HG03060 (cell line): Measurements from ENCODE around the gene ITPRID1.

Experiments used
- ATAC-seq: cut with Tn5 transposase; IDR thresholded peaks from one replicate; pipeline ENCODE4 v1.9.1; 2021; ENCODE audit warnings: low read depth, moderate number of reproducible peaks; ENCODE audit not compliant: unreplicated experiment

The ITPRID1 gene

DNA sequence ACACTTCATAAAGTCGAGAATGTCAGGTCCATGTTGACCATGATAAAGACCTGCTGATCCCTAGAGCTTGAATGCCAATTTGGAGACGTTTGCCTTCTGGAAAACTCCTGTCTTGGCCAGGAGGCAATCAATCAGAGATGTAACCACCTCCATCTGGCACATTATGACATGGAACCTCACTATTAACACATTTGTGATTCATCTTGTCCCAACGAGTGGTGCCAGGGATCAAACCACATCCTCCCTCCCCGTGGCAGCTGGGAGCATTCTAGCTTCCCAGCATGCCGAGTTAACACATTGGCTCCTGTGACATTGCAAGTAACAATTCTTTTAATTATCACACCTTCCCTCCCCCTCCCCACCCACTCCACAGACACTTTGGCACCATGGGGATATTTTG, 89.2 kb downstream of the ITPRID1 start:
- ATAC-seq = no peak

DNA sequence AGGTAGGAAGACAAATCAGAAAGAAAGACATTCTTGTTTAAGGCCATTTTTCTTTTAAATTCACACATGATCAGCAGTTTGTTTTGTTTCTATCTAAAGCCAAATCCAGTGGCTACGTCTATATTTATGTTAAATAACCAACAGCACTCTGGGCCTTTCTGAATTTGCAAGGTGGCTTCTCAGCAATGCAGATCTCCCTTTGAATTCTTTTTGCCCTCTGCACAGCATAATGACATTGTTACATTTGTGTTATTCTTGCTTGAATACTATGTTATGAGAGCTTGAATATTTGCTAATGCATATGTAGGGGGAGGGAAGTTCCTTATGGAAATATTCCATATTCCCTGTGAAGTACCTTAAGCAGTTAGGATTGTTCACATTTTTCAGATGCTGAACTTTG, 99.7 kb downstream of the ITPRID1 start:
- no peak for ATAC-seq

DNA sequence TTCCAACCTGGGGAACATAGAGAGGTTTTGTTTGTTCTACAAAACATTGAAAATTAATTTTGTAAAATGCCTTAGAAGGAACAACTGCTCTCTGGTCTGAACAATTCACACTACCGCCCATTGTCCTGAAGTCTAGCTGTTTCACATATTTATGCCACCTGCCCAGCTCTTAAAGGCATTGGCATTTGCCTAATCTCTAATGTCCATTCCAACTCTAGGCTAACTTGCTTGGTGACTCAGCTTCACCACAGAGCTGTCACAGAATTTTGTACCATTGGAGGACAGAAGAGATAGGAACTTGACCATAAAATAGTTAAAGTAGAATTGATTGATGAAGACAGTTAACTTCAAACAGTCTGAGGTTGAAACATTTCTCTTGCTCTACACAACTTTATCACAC, 119.6 kb downstream of the ITPRID1 start:
- ATAC-seq = no peak

DNA sequence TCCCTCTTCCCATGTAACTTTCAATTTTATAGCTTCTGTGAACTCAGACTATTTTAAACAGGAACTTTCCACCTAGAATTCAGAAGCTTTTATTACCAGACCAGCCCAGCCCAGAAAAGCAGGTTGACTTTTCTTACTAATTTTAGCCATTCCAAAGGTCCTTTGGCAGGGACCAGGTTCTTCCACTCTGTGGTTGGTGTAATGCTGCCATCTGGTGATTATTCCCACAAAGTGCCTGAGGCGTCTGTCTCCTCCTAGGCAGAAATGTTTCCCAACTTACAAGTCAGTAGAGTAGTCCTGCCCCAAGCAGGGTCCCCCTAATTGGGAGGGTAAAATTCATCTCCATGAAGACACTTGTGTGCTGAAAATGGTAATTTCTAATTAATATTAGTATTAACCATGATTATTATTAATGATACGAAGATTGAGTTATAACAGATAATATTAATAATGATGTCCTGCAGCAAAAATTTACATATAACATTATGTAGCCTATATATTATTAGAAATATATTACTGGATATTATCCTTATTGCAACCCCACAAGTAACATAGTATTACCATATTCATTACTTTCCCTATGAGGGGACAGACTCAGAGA, 120.1 kb downstream of the ITPRID1 start:
- ATAC-seq = no peak

DNA sequence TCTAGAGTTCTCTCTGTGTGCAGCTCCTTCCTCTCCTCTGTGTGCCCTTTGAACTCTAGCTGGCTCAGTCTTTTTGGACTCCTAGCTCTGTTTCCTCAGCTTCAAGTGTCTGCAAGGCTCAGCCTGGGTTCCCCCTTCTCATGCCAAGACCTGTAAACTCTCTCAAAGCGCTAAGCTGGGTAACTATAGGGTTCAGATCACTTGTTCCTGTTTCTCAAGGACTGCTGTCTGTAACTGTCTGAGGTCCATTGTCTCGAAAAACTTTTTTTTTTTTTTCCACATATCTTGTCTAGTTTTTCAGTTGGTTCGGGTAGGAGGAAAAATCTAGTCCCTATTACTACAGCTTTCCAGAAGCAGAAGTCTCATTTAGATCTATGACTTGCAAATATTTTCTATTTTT, 126.5 kb downstream of the ITPRID1 start:
- no peak for ATAC-seq

DNA sequence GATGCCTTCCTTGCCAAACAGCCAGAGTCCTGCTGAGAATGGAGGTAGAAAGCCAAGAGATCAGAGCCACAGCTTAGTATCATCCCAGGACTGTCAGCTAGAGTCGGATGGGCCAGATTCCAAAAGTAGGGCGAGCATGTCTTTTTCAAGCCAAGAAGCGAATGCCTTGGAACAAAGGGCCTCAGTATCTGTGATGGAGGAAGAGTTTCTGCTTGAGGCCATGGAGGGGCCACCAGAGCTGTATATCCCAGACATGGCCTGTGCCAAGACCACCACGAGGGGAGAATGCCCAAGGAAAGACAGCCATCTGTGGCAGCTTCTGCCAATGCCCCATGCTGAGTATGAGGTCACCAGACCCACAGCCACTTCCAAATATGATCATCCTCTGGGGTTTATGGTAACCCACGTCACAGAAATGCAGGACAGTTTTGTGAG, 128.8 kb downstream of the ITPRID1 start:
- no peak for ATAC-seq

DNA sequence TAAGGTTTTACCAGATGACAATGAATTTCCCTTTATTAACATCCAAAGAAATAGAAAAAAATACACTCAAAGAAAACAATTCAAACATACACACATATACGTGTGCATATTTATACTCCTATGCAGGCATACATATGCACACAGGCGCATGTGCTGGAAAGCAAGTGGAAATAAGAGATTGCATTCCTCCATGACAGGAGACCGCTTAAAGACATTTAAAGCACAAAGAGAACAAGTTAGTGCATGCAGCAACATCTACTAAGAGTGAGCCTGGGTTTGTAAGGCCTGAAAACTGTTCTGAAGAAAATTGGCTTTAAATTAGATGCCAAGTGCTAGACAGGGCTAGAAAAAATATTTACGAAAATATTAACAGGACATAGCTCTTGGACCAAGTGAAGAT, 133.1 kb downstream of the ITPRID1 start:
- no peak for ATAC-seq

DNA sequence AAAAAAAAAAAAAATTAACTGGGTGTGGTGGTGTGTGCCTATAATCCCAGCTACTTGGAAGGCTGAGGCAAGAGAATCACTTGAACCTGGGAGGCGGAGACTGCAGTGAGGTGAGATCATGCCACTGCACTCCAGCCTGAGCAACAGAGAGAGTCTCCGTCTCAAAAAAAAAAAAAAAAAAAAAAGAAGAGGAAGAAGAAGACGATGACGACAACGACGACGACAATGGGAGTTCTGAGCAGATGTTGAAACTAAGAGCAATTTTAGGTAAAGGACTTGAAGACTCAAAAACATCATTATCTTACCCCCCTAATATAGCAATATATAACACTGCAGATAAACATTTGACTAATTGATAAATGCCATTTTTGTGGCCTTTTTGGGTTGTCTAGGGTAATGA, 133.6 kb downstream of the ITPRID1 start:
- no peak for ATAC-seq

DNA sequence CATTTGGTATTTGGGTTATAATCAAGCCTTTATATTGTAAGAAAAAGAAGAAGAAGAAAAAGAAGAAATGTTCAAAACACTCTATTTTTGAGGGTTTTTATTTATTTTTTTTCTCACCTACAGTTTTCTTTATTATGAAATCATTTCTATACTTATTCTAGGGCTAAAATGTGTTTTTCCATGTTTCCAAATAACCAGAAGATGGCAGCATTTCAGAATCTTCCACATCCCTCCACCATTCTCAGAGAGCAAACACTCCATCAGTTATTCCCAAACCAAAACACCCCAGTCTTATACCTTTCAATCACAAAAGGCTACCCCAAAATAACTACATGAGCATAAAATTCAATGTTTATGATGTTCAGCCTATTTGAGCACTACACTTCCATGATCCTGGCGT, 134.4 kb downstream of the ITPRID1 start:
- ATAC-seq = no peak

DNA sequence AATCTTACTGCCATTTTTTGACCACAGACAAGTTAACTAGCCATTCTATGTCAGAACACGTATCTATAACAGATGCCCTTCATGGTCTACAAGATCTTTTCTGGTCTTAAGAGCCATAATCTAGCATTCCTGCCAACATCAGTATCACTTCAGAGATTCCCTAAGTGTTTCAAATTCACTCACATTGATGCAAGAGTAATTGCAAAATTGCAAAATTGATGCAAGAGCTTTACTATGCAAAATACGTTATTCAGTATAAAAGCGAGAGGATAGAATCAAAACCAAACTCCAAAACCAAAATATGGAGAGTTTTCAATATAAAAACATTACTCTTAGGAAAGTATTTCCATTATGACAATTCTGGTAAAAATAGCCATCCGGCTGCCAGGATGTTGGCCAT, 135.0 kb downstream of the ITPRID1 start:
- ATAC-seq = no peak

DNA sequence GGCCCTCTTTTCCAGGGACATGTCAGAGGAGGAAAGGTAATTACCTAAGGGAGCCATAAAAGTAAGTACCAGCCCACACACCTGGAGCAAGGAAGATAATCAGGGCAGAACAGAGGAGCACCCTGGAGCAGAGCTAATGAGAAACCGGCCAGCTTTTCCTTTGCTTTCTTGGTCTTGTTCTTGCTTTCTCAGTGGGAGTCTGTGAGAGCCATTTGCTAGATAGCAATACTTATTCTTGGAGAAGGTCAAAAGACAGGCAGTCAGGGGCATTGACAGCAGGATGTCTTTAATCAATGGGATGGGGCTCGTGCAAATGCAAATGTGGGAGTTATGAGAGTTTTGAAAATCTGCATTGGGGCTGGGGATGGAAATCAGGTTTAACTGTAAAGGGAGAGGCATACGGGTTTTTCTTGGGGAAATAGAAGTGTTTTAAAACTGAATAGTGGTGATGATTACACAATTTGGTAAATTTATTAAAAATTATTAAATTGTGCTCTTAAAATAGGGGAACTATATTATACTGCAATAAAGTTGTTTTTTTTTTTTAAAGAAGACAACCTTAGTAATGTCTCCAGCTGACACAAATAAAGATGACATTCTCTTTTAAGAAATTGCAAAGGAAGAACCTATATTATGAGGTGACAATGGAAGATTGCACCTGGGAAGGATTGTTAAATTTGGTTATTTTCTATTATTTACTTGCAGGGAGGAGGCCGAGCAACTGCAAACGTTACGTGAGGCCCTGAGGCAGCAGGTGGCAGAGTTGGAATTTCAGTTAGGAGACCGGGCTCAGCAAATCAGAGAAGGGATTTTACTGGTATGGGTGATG, 137.6 kb downstream of the ITPRID1 start:
- no peak for ATAC-seq

DNA sequence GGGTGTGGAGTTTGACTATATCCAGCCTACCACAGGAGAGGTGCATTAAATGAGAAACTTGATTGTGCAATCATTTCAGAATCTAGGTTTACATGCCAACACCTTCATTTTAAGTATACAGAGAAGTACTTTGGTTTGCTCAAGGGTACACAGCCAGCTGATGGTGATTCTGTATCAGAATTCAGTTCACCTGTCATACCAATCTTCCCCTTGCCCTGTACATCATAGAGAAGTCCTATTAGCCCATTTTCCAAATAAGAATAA, 138.1 kb downstream of the ITPRID1 start:
- ATAC-seq = no peak

DNA sequence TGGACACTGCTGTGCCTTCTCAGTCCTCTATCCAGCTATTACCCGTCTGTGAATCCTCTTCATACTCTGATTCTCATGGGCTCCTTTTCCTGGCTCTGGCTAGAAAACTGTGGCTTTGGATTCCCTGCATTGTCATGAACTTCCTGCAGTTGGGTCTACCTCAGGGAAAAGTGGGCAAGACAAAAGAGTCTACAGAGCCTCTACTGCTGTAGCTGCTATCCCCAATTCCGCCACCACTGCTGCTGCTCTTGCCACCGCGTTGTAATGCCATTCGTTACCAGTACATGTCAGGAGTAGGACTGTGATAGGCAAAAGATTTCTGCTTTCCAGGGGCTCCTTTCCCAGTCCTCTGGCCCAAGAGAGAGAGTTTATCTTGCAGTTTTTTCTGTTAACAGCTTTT, 149.2 kb downstream of the ITPRID1 start:
- no peak for ATAC-seq

DNA sequence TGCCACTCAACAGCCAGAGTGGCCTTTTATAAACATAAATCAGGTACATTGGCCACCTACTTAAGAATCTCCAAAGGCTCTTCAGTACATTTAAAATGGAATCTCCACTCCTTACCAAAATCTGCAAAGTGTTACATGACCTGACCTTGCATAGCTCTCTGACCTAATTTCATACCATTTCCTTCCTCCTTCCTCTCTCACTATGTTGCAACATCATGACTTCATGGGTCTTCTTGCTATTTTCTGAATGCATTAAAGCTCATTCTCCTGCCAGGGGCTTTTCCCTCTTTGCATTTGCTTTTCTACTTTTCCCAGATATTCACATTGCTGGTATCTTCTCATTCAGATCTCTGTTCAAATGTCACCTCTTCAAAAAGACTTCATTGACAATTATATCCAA, 151.0 kb downstream of the ITPRID1 start:
- no peak for ATAC-seq

DNA sequence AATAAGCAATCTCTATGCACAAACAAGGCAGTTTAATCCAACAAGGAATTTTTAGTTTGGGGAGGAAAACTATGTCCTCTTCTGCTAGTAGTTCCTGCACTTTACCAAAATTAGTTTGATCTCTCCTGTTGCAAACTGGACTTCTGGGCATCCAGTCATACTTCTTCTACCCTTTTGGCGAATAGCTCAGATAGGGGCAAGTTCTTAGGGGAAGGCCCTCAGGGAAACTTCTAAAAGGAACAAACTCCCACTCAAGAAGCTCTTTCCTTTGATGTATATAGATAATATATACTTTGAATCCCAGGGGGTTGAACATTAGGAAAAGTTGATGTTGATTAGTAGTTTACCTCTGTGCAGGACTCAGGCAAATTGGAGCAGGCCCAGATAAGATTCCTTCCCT, 151.7 kb downstream of the ITPRID1 start:
- no peak for ATAC-seq

DNA sequence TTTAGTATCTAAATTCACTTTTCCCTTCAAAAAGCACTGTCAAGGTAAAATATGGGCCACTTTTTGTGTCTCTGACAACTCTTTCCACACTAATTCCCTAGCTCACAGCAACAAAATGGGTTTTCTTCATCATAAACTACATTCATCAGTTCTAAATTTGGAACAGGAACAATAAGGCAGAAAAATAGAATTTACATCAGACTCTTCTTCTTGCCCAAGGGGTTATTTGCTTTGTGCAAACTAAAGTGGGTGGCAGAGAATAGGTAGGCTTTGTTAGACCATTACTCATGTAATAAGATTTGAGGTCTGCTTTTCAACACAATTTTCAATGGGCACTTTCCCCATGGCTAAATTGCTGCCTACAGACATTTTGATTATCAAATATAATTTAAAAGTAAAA, 155.6 kb downstream of the ITPRID1 start:
- ATAC-seq = no peak

DNA sequence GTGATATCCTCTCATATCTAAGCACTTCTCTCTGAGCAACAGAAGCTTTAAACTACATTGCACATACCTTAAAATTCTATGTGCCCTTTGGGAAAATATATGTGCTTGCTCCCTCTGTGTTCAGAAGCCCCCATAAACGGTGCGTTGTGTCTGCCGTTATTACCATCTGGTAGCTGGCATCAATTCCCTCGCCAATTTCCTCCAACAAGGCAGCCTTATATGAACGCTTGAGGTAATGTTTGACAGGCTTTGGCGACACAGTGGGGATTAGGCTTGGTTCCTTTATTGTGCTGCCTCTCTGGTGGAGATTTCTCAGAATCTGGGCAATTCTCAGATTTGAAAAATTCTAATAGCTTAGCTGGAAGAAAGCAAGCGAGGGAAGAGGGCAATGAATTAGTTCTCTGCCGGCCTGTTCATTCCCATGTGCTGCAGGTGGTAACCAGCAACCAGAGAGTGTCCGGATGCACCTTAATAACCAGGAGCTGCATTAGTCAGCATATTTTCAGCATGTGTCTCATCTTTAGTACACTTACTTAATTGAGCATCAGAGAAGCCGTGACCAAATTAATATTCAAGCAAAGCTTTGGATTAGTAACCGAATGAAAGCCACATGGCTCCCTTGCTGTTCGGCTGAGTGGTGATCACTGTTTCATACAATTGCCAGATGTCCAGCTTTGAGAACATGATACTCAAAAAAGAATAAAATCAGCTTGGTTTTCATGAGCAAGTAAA, 165.8 kb downstream of the ITPRID1 start:
- no peak for ATAC-seq

DNA sequence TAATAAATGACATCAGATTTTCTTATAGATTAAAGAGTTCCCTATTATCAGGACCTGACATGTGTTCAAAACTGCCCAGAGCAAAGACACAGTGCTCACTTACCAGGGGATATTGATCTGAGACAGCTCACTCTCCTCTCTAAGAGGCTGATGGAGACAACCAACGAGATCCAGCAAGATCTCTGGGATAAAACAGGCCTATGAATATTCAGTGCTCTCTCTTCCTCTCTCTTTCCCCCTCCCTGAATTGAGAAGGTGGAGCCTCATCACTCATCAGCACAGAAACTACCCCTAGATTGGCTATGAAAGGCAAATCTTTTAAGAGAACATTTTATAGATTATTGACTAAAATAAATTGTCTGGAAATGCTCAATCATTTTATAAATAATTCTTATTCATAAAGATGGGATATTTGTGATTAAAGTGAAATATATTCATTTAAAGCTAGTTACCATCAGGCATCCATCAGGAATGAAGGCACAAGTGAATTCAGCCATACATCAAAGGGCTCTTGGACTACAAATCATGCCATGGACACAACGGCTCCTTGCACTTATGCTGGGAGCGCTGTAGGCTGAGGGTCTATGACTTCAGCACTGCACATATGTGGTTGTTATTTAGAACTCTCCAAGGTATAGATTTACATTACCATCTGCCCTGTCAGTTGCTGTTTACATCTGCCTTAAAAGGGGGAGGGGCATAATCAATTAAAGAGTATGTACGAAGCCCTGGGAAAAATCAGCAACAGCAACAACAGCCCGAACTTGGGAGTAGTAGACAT, 169.7 kb downstream of the ITPRID1 start:
- ATAC-seq = no peak

DNA sequence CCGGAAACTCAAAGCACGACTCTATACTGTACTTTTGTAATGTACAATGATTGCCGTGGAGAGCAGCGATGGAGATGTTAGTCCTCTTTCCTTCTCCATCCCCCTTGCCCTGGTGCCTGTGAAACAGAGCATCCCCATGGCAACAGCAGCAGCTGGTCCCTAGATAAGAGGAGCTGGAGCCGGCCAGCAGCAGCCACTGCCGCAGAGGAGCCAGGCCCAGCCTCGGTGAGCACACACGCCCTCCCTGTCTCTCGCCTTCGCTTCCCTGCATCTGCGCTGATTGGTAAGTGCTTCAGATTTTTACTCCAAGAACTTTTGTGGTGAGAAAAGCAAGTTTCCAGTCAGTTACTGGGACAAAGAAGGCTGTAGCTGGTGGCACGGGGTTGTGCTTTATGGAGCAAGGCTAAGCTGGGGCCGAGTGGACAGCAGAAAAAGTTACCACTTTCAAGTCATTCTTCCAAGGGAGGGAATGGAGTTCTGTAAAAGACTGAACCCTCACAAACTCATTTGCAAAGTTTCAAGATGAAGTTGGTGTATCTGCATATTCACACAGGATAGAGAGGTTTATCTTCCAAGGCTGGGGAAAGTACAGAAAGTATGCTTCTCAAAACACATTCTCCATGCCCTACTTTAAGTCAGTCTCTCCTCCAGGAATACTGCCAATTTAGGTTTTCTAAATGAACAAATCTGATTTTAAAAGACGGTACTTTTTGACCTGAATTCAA, 173.3 kb downstream of the ITPRID1 start, which contains the start of gene PPP1R17:
PPP1R17 (plus strand) TSS at position 192 of the 725 bp plus-strand sequence. CDS start 5,227 bp downstream, outside the sequence.
- ATAC-seq = no peak

DNA sequence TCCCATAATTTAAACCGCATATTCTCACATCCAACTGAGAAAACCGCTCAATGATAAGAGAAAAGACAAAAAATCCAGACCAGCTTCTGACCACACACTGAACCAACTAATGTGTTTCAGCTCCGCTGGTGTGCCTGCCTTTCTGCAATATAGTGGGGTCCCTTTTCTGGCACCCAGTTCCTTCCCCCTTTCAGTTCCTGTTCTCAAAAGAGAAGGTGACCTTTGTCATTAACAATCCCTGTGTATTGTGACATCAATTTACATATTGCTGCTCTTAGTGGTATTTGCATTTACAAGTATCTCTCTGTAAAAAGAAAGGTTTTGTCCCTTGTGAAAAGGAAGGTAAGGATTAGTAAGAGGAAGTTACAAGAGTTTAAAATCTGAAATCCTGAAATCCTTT, 174.5 kb downstream of the ITPRID1 start:
- no peak for ATAC-seq
